B cell (primary cell): ENCODE results near the gene URGCP. TPM values are rescaled to one million over a fixed set of nuclear protein-coding genes. Genes with fewer than 3 reads are reported as not detected.

ENCODE experiments used
- ATAC-seq: fragments of 200-7000 bp; cut with Tn5 transposase; one replicate; pipeline ENCODE4 v1.10.0; 2021; ENCODE audit warnings: low read depth, mild to moderate bottlenecking, moderate number of reproducible peaks, moderate library complexity
- CTCF ChIA-PET: fragments of 350-600 bp; sonication (Branson Sonifier 250); formaldehyde crosslinking; loops from one replicate; lab custom pipeline; 2021; ENCODE audit warnings: antibody characterized with exemption, inconsistent platforms; lab: Charles Lee
- POLR2A ChIA-PET: fragments of 350-600 bp; sonication (Branson Sonifier 250); formaldehyde crosslinking; loops from one replicate; lab custom pipeline; 2021; ENCODE audit warnings: antibody characterized with exemption; lab: Charles Lee
- DNase-seq: peaks from one replicate; pipeline ENCODE4 v3.0.0; 2013
- H2AFZ ChIP-seq: 2 replicates; pipeline ENCODE4 v1.6.1; 2012; ENCODE audit warnings: mild to moderate bottlenecking, low read depth, low read length; ENCODE audit not compliant: insufficient read depth, poor library complexity, severe bottlenecking
- H3K27ac ChIP-seq, 2 donors: 1 replicate in 1 of 2; 2 replicates in 1 of 2; pipeline ENCODE4 v1.5.1; 2012 to 2013; ENCODE audit warnings: low read length in 2 of 2, mild to moderate bottlenecking in 2 of 2, moderate library complexity in 1 of 2
- H3K27me3 ChIP-seq, 4 experiments: fragments of 200-600 bp in 1 of 4; sonication (generic) in 1 of 4; replicated peaks in 1 of 4; 1 replicate in 2 of 4; 2 replicates in 2 of 4; pipeline versions ENCODE4 v1.6.1 to v1.7.0; 2013 to 2016; ENCODE audit warnings: low read length in 3 of 4, mild to moderate bottlenecking in 2 of 4, mixed read lengths in 1 of 4, moderate library complexity in 1 of 4; ENCODE audit not compliant: insufficient read depth in 4 of 4, control insufficient read depth in 3 of 4; ENCODE audit errors: control extremely low read depth in 1 of 4
- H3K36me3 ChIP-seq, 2 experiments: replicated peaks in 1 of 2; 1 replicate in 1 of 2; 2 replicates in 1 of 2; pipeline versions ENCODE4 v1.6.1 to v1.7.1; 2013; ENCODE audit warnings: low read length in 1 of 2; ENCODE audit not compliant: insufficient read depth in 2 of 2, control insufficient read depth in 1 of 2; ENCODE audit errors: control extremely low read depth in 1 of 2, extremely low read depth in 1 of 2
- H3K4me1 ChIP-seq, 2 donors: fragments of 200-600 bp in 1 of 2; sonication (generic) in 1 of 2; 1 replicate in 1 of 2; 2 replicates in 1 of 2; pipeline versions ENCODE4 v1.5.1 to v1.6.1; 2013 to 2017; ENCODE audit warnings: low read length in 2 of 2; ENCODE audit not compliant: control insufficient read depth in 2 of 2, insufficient read depth in 2 of 2
- H3K4me2 ChIP-seq: replicated peaks from 2 replicates; pipeline ENCODE3; 2012; ENCODE audit warnings: mild to moderate bottlenecking, low read depth, low read length; ENCODE audit not compliant: poor library complexity, severe bottlenecking
- H3K4me3 ChIP-seq, 5 experiments: fragments of 200-600 bp in 1 of 5; sonication (generic) in 1 of 5; 1 replicate in 3 of 5; 2 replicates in 2 of 5; pipeline versions ENCODE4 v1.5.1 to v1.7.0; 2011 to 2016; ENCODE audit warnings: low read length in 4 of 5, mild to moderate bottlenecking in 4 of 5, low read depth in 2 of 5, control low read depth in 1 of 5, moderate library complexity in 1 of 5; ENCODE audit not compliant: insufficient read depth in 1 of 5; ENCODE audit errors: control extremely low read depth in 1 of 5, extremely low read depth in 1 of 5
- H3K79me2 ChIP-seq: fragments of 200-600 bp; sonication (generic); one replicate; pipeline ENCODE4 v1.6.0; 2016; ENCODE audit warnings: low read length; ENCODE audit not compliant: control insufficient read depth, insufficient read depth
- H3K9ac ChIP-seq: fragments of 200-600 bp; sonication (generic); 2 replicates; pipeline ENCODE4 v1.6.1; 2017; ENCODE audit warnings: mild to moderate bottlenecking, low read length, moderate library complexity
- H3K9me3 ChIP-seq, 3 donors: one replicate each; pipeline versions ENCODE4 v1.6.1 to v1.7.1; 2013; ENCODE audit warnings: low read length in 2 of 3; ENCODE audit not compliant: control insufficient read depth in 2 of 3, insufficient read depth in 1 of 3; ENCODE audit errors: control extremely low read depth in 1 of 3
- H4K20me1 ChIP-seq: 2 replicates; pipeline ENCODE4 v1.6.0; 2012; ENCODE audit warnings: mild to moderate bottlenecking, low read length; ENCODE audit not compliant: insufficient read depth, control insufficient read depth, poor library complexity, severe bottlenecking
- H3K27ac Mint-ChIP-seq: one replicate; pipeline ENCODE4 v1.8.0; 2021; ENCODE audit warnings: mixed read lengths
- H3K27me3 Mint-ChIP-seq: one replicate; pipeline ENCODE4 v1.8.0; 2021; ENCODE audit warnings: mixed read lengths
- H3K4me1 Mint-ChIP-seq: one replicate; pipeline ENCODE4 v1.8.0; 2021; ENCODE audit warnings: mixed read lengths
- H3K4me3 Mint-ChIP-seq: one replicate; pipeline ENCODE4 v1.8.0; 2021; ENCODE audit warnings: mixed read lengths
- H3K9me3 Mint-ChIP-seq: one replicate; pipeline ENCODE4 v1.8.0; 2022; ENCODE audit warnings: mixed read lengths; ENCODE audit not compliant: insufficient read depth
- CTCF ChIP-seq: fragments of 200-600 bp; IDR thresholded peaks from one replicate; pipeline ENCODE4 v1.8.0; 2022; ENCODE audit warnings: antibody characterized with exemption, mild to moderate bottlenecking
- EZH2 ChIP-seq: IDR thresholded peaks from 2 replicates; pipeline ENCODE4 v1.6.1; 2012; ENCODE audit warnings: borderline replicate concordance, low read depth, mild to moderate bottlenecking, moderate library complexity, low read length; ENCODE audit not compliant: insufficient read depth, poor library complexity, severe bottlenecking
- WGBS: methylation state at CpG from one replicate; pipeline ENCODE4 v1.1.5; 2013; ENCODE audit warnings: missing lambda C conversion rate; ENCODE audit not compliant: insufficient coverage; 5-methylcytosine and 5-hydroxymethylcytosine counted together
- intact Hi-C: fragments of 100-400 bp; cut with micrococcal nuclease; formaldehyde crosslinking; loops from one replicate; pipeline ENCODE4 v1.10.0; 2022
- polyA plus RNA-seq: library from polyadenylated mRNA; depleted of rRNA; stranded (reverse); fragments of >200 nt; gene quantifications from 2 replicates; pipeline ENCODE4 v1.2.3, GENCODE V29; 2012
- total RNA-seq, 2 donors: library from RNA; stranded (reverse); fragments of 120-200 nt in 1 of 2; gene quantifications; 1 replicate in 1 of 2; 2 replicates in 1 of 2; pipeline versions ENCODE4 v1.2.3 to v1.2.4, GENCODE V29; 2013 to 2022

The URGCP gene
- total and polyA plus RNA-seq, 2 donors (not counting 1 experiment from before 2014, with no cell fraction given) = 16.5 to 25.1 TPM

GRCh38 chr7:43954524-43955228, 48.3 kb upstream of the URGCP start:
- no peak for DNase-seq

More at GRCh38 chr7:43954524-43955228, 48.3 kb upstream of the URGCP start:
- ChIA-PET CTCF (no interaction called here), POLR2A (no interaction called here)
- Histone ChIP-seq H4K20me1 (no peaks in the 10 kb centered on the region), H3K4me2 (no peak overlapping the region), H3K4me3 (no peak overlapping the region), H3K27ac (no peak overlapping the region), H3K9ac (no peak overlapping the region), H2AFZ (no peak overlapping the region), H3K9me3 (peaks cover 0 to 4% (median 0%) of the 10 kb centered on the region in 3 donors), H3K4me1 (no peaks in the 10 kb centered on the region), H3K36me3 (peaks cover 0 to 15% of the 10 kb centered on the region in 2 experiments), H3K79me2 (no peaks in the 10 kb centered on the region), H3K27me3 (no peaks in the 10 kb centered on the region)
- Mint-ChIP-seq H3K27me3 (no peaks in the 10 kb centered on the region), H3K27ac (no peak overlapping the region), H3K4me3 (no peak overlapping the region), H3K9me3 (no peaks in the 10 kb centered on the region), H3K4me1 (no peaks in the 10 kb centered on the region)
- 90% methylated on average over 2 of the region's 3 CpGs for WGBS
- TF ChIP-seq CTCF (no peak), EZH2 (no peak)
- no peak for ATAC-seq
- intact Hi-C loops = no loop called here
